ENCODE data around the gene C4orf50. TPM values are rescaled to one million over a fixed set of nuclear protein-coding genes. Genes with fewer than 3 reads are reported as not detected.

The C4orf50 gene
- total and polyA plus RNA-seq, 2 of the 4 experiments (the other 2 are of a cell fraction), result not detected

DNA sequence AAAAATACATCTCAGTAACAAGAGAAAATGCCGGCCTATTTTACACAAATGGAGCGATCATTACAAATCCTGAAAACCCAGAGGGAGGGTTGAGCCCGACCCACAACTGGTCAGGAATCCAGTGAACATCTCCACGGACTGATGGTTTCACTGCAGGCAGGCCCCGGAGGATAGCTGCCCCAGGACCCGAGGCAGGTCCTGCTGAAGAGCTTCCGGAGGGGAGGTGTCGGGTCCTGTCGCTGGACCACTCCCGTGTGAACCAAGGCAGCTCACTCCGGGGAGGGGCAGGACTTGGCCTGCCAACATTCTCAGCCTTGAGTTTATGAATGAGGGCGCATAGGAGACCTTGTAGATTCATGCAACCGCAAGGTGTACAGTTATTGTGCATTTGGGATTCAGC is 120.6 kb downstream of the C4orf50 start:
- Histone ChIP-seq H3K27me3 (ENCODE audit: control insufficient read depth, insufficient read depth, low read length) (peaks cover 45% of the 10 kb centered on the region), H2BK5ac (ENCODE audit: low read depth, low read length, poor library complexity, severe bottlenecking) (no peak overlapping the region), H2BK20ac (ENCODE audit: low read depth, low read length) (no peak overlapping the region), H3K18ac (ENCODE audit: low read depth, low read length) (no peak overlapping the region), H2BK120ac (ENCODE audit: low read depth, low read length) (no peak overlapping the region), H3K9me3 (ENCODE audit: control insufficient read depth, insufficient read depth, low read length) (peaks cover 5% of the 10 kb centered on the region; the same call in 1 of the 2 replicates), H3K56ac (ENCODE audit: extremely low read depth, insufficient read depth, low read length) (no peak overlapping the region), H3K4ac (ENCODE audit: low read depth, low read length) (no peak overlapping the region), H4K8ac (ENCODE audit: low read depth in 2 of 2, low read length in 2 of 2) (no peak overlapping the region), H3K27ac (ENCODE audit: insufficient read depth, low read length) (no peak overlapping the region), H3K14ac (replicated peaks; ENCODE audit: low read depth, low read length) (no peak overlapping the region), H4K5ac (ENCODE audit: low read depth, low read length) (no peak overlapping the region), H2AK5ac (ENCODE audit: low read depth, low read length) (no peak overlapping the region), H4K20me1 (ENCODE audit: insufficient read depth, low read length) (no peaks in the 10 kb centered on the region; the same call in 1 of the 2 replicates), H3K79me1 (ENCODE audit: low read depth in 1 of 2, low read length in 2 of 2) (no peaks in the 10 kb centered on the region), H3K4me3 (ENCODE audit: insufficient read depth, low read depth, low read length) (no peak overlapping the region), H3K23ac (ENCODE audit: low read depth, low read length) (no peak overlapping the region), H3K9me1 (ENCODE audit: insufficient read depth, low read length) (no peaks in the 10 kb centered on the region), H2BK15ac (ENCODE audit: low read depth, low read length) (no peak overlapping the region), H4K91ac (ENCODE audit: insufficient read depth, low read depth, low read length) (no peak overlapping the region), H2AK9ac (replicated peaks; ENCODE audit: low read depth, low read length, poor library complexity) (no peak overlapping the region), H3K9ac (ENCODE audit: low read depth, low read length) (no peak overlapping the region), H3K36me3 (ENCODE audit: control insufficient read depth, insufficient read depth, low read length) (no peaks in the 10 kb centered on the region), H3K4me2 (ENCODE audit: low read depth, low read length) (no peak overlapping the region), H2AFZ (replicated peaks; ENCODE audit: low read length, poor library complexity) (no peak overlapping the region), H3K4me1 (ENCODE audit: control insufficient read depth, insufficient read depth, low read length) (no peaks in the 10 kb centered on the region)
- no peak for ATAC-seq (ENCODE audit: low read depth)
- in situ Hi-C loops (cut with MboI; ENCODE audit: low sequenced_read_pairs), result no loop called here
- dilution Hi-C loops (cut with HindIII; ENCODE audit: low sequenced_read_pairs, unreplicated experiment), result no loop called here
- POLR2A ChIA-PET (ENCODE audit: unreplicated experiment), result no interaction called here
- no TSS peak for BruUV-seq (replicated peaks)
- DNase-seq, result no peak
- CTCF ChIA-PET, result no interaction called here
- no peak for TF ChIP-seq MAZ (IDR thresholded peaks at IDR 0.05; ENCODE audit: borderline replicate concordance, low read depth, low read length)
- WGBS, 2 experiments (ENCODE audit: extremely low coverage in 2 of 2, insufficient read length in 1 of 2), result 74% methylated on average over 11 of the region's 13 CpGs; no CpG with 5 or more reads in 1 of the 2 experiments
- intact Hi-C loops (cut with micrococcal nuclease), result no loop called here

Measured in IMR-90 (cell line).